Left colon (tissue), 2 donors: Measurements from ENCODE around the gene KRABD2.
A peak's percentile ranks its signal among the peaks of the same experiment; 100 is the strongest.
"Not testable (repeated sequence)": the region's sequence is repeated elsewhere in the genome, so short reads cannot be mapped to it uniquely, and the experiment has no call there.

ENCODE experiments used
- ATAC-seq: fragments of 200-7000 bp; cut with Tn5 transposase; one replicate; pipeline ENCODE4 v1.9.1; 2020; ENCODE audit warnings: mild to moderate bottlenecking, moderate library complexity
- DNase-seq, 2 donors: peaks; one replicate each; pipeline ENCODE4 v3.0.0-alpha.2; 2020
- intact Hi-C, 2 donors: fragments of 100-400 bp; cut with DNase I in 1 of 2; cut with micrococcal nuclease in 1 of 2; formaldehyde crosslinking; loops; one replicate each; pipeline versions ENCODE4 v1.11.2 to v1.14.0; 2022; cut with DNase I, micrococcal nuclease
- donor health status: DM: no; HTN: no; CAD: no.
- donor health status: DM: yes; HTN: yes; CAD: no.

Gene KRABD2

DNA sequence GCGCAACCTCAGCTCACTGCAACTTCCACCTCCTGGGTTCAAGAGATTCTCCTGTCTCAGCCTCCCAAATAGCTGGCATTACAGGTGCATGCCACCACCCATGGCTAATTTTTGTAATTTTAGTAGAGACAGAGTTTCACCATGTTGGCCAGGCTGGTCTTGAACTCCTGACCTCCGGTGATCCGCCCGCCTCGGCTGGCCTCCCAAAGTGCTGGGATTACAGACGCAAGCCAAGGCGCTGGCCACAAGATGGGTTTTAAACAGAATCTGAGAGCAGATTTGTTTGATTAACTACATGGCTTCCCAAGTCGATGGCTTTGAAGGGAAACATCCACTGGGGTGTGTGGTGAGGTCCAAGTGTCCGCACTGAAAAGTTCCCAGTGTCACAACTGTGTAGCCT, 18.0 kb upstream of the KRABD2 start:
- DNase-seq, ATAC-seq, intact Hi-C loops: not testable (repeated sequence)

DNA sequence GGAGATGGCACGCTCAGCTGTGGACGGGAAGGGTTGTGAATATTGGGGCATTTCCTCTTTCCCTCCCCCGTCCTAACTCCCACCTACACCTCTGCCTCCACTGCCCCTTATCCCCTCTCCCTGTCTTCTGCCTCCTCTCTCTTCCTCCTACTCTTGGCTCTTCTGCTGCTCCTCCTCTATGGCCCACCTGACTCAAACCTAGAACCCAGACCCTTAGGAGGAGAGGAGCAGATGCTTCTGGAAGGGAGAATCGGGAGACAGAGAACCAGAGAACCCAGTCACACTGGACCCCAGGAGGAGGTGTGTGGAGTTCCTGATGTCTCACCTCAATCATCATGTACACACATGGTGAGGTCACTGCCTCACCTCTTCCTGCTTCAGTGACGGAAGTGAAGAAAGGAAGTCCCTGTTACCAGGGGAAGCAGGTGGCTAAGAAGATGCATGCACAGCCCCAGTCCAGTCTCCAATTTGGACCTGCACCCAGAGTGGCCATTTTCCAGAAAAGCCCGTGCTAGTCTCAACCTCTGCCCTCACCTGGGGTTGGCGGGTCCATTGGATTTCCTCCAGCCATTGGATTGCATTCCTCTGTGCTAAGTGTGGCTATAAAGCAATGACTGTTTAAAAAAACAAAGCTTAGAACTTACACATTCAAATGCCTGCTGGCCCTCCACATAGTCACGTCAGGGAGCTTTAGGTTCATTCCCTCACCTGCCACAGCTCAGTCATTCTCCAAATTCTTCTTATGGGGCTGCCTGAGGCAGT, 17.1 kb upstream of the KRABD2 start:
- DNase-seq (no peak), ATAC-seq (peak; percentile 91)
- intact Hi-C loops: no loop called here

DNA sequence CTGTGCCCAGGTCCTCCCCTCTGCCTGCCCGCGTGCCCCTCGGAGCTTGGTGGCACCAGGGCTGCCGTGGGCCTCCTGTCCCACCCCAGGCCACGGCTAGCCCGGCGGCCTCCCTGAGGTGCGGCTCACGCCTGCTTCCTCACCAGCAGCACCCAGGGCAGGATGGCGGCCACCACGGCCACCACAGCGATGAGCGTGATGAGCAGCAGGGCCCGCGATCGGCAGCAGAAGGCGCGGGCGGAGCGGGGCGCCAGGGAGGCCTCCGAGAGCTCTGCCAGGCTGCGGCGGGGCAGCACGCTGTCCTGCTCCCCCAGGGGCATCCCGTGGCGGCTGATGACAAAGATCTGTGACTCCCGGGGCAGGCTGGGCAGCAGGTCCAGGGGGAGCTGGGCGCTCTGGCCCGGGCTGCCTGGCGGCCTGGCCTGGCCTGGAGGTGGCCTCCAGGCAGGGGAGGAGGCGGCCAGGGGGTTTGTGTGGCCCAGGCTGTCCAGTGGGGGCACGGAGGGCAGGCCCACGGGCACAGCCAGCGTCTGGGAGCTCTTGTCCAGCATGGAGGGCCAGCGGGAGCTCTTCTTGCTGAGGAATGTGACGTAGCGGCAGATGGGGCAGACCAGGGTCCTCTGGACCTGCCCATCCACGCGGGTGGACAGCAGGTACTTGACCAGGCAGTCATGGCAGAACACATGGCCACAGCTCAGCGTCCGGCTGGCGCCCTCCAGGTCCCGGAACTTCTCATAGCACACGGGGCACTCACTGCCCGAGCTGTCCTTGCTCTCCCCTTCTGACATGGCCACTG, 16.4 kb upstream of the KRABD2 start:
- intact Hi-C loops: no loop called here
- no peak for ATAC-seq

DNA sequence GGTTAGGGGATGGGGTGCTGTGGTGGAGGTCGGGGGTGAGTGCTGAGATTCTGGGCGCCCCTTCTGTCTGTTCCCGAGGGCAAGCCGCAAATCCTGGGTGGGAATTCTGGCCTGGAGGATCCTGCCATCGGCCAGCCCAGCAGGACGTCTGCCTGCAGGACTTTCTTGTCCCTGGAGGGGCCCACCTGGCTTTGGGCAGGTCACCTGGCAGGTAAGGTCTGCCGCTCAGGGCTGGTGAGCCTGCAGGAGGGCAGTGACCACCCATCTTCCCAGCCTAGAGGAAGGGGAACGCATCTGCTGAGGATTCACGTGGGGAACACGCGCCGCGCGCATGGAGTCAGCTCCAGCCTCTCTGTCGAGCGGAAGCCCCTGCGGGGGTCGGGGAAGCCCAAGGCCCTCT, 15.8 kb upstream of the KRABD2 start:
- ATAC-seq: no peak
- intact Hi-C loops: no loop called here
- no peak for DNase-seq

More for the DNA sequence above, 16.4 kb upstream of the KRABD2 start:
- DNase-seq: no peak

DNA sequence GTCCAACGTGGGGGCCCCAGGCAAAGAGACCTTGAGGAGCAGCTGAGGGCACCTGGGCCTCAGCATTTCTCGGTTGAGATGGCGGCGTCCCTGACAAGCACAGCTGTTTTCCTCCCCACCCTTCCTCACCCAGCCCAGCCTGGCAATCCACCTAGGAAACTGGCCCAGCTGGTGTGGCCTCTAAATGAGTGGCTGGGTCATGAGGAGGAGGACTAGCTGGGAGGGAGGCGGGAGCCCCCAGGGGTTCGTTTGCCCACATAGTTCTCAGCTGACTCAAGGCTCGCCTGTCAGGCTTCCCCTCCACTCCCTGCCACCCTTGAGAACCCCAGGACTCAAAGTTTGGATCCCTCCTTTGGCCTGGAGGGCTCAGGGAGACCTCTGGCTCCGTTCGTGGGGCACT, 15.2 kb upstream of the KRABD2 start:
- intact Hi-C loops: no loop called here
- DNase-seq (no peak), ATAC-seq (no peak)

DNA sequence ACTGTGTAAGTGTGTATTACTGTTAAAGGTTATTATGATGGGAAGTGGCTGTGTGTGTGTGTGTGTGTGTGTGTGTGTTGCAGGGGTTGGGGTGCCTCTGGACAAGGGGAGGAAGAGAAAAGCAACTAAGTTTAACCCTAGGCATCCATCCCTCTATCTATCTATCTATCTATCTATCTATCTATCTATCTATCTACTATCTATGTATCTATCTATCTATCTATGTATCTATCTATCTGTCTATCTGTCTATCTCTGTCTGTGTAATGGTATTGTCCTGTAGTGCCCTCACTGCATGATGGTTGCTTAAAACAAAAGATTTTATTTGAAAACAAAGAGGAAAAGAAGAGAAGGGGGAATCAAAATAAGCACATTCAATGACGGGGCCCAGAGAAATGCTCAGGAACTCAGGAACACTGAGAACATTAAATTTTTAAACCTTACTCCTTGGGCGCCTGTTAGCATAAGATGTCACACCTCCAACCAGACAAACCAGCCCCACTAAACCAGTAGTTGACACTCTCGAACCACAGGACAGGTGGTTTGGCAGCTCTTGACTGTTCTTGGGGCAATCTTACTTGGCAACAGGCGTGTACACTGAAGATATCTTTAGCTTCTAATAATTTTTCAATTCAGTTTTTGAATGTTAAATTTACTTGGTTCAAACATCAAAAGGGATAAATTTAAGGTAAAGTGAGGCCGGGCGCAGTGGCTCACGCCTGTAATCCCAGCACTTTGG, 11.6 kb upstream of the KRABD2 start:
- ATAC-seq: no peak
- intact Hi-C loops: no loop called here
- DNase-seq: no peak

DNA sequence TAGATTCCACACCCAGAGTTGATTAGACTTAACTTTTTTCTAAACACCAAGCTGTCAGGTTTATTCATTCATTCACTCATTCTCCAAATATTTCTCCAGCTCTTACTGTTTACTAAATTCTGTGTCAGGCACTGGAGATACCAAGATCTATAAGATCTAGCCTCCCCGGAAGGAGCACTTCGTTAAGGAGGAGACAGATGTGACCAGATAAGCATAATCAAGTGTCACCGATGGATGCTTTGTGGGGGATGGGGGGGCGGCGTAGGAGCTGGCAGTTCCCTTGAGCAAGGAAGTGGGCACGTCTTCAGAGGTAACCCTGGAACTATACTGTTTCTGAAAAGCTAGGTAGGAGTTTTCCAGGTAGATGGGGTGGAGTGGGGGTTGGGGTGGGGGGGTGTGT, 10.3 kb upstream of the KRABD2 start:
- DNase-seq: no peak
- intact Hi-C loops: no loop called here

DNA sequence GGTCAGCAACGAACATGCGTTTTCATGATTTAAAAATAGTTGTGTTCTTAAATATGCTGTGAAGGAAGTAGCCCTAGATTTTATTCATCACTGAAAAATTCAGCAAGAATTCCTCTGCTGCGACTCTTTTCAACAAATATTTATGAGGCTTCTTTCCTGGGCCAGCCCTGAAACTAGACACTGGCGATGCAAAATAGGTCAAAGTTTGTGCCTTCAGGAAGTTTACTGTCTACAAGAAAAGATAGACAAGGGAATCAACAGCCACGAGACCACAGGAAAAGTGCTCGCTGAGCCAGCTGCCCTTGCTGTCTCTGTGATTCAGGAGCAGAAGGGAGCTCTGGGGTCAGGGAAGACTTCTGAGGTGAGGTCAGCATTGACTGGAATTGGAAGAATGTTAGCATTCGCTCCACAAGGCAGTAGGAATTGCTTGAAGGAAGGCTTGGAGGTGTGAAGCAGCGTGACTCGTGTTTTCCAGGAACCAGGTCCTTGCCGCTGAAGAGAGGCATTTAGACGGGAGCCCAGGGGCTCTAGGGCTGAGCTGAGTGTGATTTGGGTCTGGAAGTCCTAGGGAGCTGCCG, 8.4 kb upstream of the KRABD2 start:
- ATAC-seq: no peak
- intact Hi-C loops: no loop called here
- no peak for DNase-seq

More for the DNA sequence above, 10.3 kb upstream of the KRABD2 start:
- no peak for ATAC-seq

DNA sequence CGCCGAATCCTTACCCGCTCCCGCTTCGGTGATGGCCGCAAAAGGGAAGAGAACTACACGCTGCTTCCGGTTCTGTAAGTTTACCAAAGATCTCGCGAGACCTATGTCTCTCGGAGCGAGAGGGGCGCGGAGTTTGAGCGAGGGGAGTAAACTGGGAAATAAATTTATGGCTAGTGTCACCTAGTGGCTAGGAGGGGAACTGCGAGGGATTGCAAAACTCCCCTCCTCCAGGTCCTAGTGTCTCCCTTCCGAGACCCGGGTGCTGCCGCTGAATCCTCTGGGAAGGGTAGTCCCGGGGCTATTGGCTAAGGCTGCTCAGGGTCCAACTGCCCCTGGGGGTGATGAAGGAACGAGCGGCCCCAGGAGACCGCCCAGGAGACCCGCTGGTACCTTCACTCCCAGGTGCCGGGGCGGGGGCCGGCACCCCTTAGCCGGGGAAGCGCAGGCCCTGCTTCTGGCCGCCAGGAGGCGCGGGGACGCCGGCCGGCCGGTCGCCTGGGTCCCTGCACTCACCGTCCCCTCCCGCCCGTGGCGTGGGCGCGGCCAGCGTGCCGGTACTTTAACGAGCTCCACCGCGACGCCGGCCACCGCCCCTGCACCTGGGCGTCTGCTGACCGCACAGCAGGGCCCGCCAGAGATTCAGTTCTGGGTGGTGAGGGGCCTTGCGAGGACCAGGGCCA, 6.8 kb upstream of the KRABD2 start, which contains the start of gene RPL26:
Gene RPL26 (minus strand): TSS at position 51 of the 680 bp plus-strand sequence. CDS start 883 bp downstream, outside the sequence.
- ATAC-seq (peak; percentile 88), DNase-seq (peak; percentile 96)

DNA sequence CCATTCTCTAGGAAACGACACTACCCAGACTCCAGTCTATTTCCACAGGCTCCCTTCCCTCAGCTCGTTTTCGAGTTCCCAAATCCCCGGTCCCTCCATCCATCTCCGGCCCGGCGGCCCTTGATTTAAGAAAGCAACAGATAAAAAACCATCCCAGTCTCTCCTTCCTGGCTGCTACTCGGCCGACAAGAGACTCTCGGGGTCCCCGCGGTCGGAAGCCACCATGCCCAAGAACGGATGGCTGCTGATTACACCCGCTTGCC, 6.3 kb upstream of the KRABD2 start:
- ATAC-seq: peak; percentile 2
- intact Hi-C loops: no loop called here
- DNase-seq: no peak

More for the DNA sequence above, 6.8 kb upstream of the KRABD2 start, which contains the start of gene RPL26:
- intact Hi-C loops: no loop called here

DNA sequence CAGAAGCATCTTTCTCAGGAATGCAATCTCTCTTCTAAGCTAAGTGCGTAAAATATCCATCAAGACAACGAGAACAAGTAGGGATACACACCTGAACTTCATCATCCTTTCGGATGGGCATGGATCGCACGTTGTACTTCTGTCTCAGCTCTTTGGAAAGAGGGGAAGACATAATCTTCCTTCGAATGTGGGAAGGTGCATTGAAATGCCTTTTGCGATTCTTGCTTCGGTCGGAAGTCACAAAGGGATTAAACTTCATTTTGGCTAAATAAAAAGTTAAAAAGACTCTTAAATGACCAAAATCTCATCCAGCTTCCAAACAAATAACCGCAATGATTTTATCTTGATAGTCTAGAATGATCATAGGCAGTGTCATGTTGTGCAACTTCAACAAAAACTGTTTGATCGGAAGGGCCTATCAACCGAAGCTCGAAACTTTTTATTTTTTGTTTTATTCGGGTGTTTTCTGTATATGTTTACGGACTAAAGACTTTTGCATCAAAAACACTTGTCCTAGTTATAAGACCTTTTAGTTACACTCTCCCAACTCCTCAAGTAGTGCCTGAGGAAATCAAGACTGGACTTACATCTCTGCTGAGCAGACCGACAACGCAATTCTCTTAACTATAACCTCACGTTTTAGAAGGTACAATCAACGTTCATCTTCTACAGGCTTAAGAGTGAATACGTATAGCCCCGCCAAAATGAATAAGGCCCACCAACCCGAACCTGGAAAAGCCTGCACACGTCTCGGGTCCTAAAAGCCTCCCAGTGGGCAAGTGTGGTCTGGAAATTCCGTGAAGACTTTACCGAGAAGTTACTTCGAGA, 5.8 kb upstream of the KRABD2 start:
- DNase-seq: no peak
- ATAC-seq: no peak
- intact Hi-C loops: no loop called here

DNA sequence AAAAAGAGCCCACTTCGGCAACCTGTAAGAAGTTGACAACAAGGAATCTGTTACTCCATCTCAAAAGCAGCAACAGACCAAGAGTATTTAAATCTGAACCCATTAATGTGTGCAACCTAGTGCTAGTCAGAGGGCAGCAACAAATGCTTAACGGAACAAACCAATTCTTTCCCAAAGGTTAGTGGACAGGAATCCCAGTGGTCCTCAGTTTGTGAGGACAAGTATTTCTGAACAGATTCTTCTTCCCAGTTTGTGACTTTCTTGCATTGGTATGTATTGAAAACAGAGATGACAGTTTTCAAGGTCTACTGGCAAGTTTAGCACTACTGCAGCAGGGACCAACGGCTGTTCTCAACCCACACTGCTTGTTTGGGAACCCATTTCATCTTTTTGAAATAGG, 3.5 kb upstream of the KRABD2 start:
- ATAC-seq (no peak), DNase-seq (no peak)
- intact Hi-C loops: no loop called here

DNA sequence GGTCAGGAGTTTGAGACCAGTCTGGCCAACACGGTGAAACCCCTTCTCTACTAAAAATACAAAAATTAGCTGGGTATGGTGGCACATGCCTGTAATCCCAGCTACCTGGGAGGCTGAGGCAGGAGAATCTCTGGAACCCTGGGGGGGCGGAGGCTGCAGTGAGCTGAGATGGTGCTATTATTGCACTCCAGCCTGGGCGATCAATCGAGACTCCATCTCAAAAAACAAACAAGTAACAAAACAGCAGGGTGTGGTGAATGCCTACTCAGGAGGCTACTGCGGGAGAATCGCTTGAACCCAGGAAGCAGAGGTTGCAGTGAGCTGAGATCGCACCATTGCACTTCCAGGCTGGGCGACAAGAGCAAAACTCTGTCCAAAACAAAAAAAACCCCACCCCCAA, 1.6 kb upstream of the KRABD2 start:
- DNase-seq, ATAC-seq, intact Hi-C loops: not testable (repeated sequence)

DNA sequence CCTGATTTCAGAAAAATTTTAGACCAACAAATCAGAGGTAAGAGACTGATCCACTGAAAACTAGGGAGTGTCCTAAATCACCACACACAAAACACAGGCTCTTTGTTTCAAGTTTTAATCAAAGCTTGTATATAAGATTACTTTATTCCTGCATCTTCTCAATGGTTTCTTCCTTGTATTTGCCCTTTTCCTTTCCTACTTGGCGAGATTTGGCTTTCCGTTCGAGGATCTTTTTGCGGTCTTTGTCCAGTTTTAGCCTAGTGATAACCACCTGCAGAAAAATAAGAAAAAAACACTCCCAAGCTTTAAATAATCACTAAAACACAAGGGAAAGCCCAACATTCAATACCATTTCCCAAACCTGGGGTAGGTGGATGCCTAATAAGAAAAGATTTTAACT, 918 bp upstream of the KRABD2 start:
- no peak for ATAC-seq
- no peak for DNase-seq
- intact Hi-C loops: no loop called here

DNA sequence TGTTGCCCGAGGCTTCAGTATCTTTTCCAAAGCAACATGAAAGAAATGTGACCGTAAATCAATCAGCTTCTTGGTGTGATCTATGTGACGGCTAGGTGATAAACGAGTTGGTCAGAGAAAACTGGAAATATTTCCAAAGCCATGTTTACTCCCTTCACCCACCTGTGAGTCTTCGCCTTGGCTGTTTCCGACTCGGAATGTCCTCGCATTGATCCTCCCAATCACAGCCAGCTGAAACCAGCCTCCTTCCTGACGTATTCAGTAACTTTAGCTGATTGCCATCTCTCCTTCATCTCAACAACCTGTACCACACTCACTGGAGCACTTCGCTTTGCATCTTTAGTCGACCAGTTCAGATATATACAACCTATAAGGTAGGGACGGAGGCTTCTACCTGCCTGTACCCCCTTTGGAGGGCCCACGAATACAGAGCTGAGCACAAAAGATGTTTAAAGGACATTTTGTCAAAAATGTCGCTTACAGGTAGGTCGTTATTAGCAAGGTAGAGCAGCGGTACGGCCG, 705 bp downstream of the KRABD2 start:
- peak; percentile 48 for ATAC-seq
- DNase-seq: no peak
- intact Hi-C loops: no loop called here

DNA sequence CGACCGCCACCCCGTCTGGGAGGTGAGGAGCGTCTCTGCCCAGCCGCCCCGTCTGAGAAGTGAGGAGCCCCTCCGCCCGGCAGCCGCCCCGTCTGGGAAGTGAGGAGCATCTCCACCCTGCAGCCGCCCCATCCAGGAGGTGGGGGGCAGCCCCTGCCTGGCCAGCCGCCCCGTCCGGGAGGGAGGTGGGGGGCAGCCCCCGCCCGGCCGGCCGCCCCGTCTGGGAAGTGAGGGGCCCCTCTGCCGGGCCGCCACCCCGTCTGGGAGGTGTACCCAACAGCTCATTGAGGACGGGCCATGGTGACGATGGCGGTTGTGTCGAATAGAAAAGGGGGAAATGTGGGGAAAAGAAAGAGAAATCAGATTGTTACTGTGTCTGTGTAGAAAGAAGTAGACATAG, 2.6 kb downstream of the KRABD2 start:
- intact Hi-C loops, DNase-seq, ATAC-seq: not testable (repeated sequence)

DNA sequence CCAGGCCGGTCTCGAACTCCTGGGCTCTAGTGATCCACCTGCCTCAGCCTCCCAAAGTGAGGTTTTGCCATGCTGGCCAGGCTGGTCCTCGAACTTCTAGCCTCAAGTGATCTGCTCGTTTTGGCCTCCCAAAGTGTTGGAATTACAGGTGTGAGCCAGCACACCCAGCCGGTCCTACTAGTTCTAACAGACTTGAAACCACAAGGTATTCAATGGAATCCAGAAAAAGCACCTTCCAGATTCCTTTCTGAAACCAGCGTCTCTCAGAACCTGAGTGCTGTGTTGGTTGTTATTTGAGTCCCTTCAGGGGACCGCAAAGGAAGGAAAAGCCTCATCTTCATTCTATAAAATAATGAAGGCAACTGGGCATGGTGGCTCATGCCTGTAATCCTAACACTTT, 4.1 kb downstream of the KRABD2 start:
- DNase-seq: no peak
- ATAC-seq: no peak
- intact Hi-C loops: no loop called here

DNA sequence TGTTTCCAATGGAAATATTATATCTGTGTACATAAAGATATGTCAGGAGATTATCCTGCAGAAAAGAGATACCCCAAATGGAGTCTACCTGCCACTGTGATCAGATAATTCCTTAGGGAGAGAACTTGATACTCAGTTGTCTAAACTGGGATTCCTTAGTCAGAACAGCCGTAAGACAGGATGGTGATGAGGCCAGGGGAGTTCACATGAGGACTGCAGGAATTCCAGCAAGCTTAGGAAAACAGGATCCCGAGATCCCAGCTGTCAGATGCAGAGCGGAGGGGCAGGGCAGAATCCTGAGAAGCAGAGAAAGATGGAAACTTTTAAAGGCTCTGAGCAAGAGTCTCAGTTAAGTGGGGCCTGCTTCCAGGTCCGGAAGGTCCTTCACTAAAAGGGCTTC, 4.7 kb downstream of the KRABD2 start:
- intact Hi-C loops: no loop called here
- no peak for DNase-seq
- ATAC-seq: no peak
